IPS-11a (cell line): ENCODE data around the gene TIAM2.
A peak's percentile ranks its signal among the peaks of the same experiment; 100 is the strongest.
"Not testable (repeated sequence)": the region's sequence is repeated elsewhere in the genome, so short reads cannot be mapped to it uniquely, and the experiment has no call there.

ENCODE experiments used
- H3K4me3 ChIP-seq: one replicate; pipeline ENCODE4 v1.5.1; 2013; ENCODE audit warnings: low read depth, low read length, control low read depth

The TIAM2 gene

DNA sequence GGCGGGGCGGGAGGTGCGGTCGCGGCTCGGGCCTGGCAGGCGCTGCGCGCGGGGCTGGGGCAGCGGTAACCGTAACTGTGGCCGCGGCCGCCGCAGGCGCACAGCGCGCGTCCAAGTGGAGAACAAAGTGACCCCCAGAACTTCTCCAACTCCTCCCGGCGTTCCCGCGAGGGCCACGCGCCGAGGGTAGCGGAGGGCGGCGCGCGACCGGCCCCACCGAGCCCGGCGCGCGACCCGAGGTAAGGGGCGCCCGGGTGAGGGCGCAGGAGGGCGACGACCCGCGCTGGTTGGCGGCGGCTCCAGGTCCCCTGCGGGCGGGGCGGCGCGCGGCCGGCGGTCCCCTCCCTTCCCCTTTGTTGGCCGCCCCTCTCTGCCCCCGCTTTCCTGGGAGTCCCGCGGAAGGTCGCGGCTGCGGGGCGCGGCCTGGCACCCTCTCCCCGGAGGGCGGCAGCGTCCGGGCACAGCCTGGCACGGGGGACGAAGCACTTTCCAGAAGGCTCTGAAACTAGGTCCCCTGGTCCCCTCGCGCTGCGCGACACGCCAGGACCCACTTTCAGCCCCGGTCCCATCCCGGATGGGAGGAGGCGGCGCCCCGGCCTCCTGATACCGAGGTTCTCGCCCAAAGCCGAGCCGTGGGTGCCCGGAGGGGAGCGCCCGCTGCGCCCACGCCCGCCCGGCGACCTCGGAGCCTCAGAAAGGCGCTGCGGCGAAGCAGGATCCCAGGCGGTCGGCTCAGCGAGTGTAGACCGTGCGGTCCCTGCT lies at the start of gene TIAM2:
Gene TIAM2 (plus strand): TSS at position 62 of the 762 bp plus-strand sequence. CDS start 133,909 bp downstream, outside the sequence.
- peak within 1 kb of the TSS; percentile 69 for H3K4me3 ChIP-seq

DNA sequence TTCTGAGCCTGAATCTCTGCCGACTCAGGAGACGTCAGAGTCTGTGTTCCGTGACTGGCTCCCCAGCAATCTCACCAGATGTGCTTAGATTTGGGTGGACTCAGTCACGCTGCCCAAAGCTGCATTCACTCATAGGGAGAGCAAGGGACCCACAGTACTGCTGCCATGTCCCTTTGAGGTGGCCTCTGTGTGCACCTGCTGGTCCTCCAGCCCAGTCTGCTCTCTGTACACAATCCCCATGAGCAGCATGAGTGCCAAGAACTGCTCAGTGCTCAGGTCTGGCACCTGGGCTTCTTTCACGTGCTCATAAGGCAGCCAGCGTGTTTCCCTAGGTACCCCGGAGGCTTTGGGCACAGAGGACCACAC lies 44.2 kb upstream of the TIAM2 start:
- no peak overlapping the region for H3K4me3 ChIP-seq

DNA sequence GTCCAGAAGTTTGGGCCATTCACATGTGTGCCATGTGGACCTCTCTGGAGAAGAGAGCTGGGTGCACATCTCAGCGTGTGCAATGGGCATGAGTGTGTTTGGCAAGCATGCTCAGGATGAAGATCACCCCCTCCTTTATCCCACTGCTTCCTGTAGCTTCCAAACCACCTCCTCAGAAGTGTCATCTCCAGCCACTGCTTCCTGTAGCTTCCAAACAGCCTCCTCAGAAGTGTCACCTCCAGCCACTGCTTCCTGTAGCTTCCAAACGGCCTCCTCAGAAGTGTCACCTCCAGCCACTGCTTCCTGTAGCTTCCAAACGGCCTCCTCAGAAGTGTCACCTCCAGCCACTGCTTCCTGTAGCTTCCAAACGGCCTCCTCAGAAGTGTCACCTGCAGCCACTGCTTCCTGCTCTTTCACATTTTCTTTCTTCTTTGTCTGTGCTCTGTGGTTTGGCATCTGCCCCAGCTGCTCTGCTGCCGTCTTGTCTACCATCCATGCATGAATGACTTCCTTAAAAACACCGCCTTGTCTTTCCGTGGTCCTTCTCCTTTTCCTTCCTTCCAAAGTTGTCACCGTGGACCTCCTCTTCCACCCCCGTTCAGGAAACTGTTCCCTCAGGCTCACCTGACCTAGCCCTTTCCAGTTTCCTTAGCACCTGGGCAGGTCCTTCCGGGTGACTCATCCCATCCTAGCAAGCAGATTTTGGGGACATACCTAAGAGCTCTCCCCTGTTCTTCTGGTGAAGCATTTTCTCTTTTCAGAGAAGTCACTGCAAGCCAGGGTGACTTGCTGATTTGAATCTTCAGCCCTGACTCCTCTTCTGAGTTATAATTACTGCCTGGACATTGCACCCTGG lies 43.5 kb upstream of the TIAM2 start:
- no peak overlapping the region for H3K4me3 ChIP-seq

DNA sequence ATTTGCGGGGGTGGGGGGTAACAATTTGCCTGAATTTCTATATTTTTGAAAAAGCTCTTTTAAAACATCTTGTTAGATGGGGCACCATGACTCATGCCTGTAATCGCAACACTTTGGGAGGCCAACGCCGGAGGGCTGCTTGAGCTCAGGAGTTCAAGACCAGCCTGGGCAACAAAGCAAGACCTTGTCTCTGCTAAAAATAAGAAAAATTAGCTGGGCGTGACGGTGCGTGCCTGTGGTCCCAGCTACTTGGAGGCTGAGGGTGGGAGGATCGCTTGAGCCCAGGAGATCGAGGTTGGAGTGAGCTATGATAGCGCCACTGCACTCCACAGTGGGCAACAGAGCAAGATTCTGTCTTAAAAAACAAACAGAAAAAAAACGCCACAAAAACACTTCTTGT lies 41.5 kb upstream of the TIAM2 start:
- H3K4me3 ChIP-seq = no peak overlapping the region

DNA sequence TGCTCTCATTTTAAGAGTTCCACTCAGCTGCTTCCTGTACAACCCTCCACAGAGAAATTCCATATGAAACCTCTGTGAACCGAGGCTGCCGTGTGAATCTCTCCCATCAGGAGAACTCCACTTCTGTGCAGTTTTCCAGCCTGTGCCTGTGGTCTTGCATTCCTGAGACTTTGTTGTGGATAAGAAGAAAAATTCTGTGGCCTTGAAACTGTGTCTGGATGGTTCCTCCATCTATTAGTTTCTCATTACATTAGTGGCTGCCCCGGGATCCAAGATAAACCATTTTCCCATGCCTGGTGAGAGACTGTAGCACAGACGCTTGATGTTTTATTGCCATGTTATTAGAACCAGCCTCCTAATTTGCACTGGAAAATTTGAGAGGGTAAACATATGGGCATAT lies 40.8 kb upstream of the TIAM2 start:
- H3K4me3 ChIP-seq = no peak overlapping the region

DNA sequence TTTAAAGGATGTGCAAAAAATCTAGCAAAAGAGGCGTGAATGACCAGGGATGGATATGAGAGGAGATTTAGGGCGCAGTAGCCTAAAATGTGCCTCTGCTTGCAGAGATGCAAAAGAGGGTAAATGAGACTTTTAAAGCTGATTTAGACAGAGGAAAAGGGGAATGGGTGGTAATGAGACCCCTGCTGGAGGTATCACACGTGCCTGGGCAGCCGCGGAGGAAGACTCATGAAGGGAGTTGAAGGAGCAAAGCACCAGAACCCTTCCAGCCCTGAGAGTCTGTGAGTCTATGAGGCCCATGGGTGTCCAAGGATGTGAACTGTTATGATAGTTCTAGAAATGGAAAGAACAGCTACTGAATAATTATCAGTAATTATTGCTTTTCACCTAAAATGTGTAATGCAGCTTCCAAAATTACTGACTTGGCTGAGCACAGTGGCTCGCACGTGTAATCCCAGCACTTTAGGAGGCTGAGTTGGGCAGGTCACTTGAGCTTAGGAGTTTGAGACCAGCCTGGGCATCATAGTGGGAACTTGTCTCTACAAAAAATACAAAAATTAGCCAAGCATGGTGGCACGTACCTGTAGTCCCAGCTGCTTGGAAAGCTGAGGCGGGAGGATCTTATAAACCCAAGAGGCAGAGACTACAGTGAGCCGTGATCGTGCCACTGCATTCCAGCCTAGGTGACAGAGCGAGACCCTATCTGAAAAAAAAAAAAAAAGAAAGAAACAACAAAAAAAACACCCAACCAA lies 38.2 kb upstream of the TIAM2 start:
- no peak overlapping the region for H3K4me3 ChIP-seq

DNA sequence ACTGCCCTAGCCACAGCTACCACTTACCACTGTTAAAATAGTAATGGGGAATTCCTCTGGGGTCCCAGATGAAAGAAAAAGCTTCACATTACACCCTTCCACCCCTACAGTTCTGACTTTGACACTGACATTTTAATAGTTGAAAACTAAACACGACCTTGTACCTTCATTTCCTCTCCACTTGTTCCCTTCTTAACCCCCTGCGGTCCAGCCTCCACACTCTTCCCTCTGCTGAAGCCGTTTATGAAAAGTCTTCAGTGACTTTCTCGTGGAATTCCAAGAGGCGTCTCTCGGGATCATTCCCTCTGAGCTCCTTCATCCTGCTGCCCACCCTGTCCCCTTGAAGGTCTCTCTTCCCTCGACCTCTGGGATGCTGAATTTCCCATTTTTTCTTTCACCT lies 36.6 kb upstream of the TIAM2 start:
- H3K4me3 ChIP-seq = no peak overlapping the region

DNA sequence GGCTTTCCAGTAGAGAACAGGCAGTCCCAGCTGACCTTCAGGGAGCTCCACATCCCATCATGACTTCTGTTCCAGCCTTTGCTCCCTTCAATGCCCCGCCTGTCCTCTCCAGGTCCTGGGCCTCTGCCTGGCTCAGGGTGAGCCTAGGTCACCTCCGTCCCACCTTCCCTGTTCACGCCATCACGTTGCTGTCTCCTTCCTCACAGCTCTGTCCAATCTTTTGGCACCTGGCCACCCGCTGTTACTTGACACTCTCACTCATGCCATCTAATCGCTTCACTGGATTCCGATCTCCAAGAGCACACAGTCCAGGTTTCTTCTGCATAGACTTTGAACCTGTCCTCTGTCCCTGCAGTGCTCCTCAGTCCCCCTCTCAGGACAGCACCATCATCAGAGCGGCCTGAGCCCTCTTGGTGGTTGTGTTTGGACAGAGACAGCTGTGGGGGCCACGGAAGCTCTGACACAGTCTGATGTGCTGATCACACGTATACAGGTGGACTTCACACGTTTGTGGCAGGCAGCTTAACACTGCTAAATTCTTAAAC lies 34.7 kb upstream of the TIAM2 start:
- H3K4me3 ChIP-seq = no peak overlapping the region

DNA sequence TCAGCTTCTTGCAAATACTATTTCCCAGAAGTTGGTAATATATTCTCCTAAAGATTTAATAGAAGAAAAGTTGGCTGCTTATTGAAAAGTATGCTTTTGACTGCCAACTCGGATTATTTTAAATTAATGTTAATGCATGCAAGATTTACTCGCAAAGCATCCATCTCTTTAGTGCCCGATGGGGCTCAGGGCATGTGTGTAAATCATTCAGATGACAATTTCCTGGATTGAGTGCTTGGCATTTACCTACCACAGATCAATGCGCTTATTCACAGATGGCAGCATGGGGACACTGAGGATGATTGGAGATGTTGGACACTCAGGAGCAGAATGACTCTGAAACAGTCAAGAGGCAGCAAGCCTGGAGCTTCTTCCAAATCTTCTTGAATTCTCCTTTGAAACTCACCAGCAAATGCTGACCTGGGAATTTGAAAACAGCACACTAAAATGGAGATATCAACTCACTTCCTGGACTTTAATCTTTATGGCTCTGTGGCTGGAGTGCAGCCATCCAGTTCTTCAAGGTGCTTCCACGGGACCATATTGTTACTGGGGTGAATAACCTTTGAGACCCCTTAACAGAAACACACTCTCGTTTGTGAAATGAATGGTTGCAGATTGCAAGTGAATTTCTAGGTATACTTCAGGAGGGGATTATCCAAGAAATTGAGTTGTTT lies 34.1 kb upstream of the TIAM2 start:
- no peak overlapping the region for H3K4me3 ChIP-seq

DNA sequence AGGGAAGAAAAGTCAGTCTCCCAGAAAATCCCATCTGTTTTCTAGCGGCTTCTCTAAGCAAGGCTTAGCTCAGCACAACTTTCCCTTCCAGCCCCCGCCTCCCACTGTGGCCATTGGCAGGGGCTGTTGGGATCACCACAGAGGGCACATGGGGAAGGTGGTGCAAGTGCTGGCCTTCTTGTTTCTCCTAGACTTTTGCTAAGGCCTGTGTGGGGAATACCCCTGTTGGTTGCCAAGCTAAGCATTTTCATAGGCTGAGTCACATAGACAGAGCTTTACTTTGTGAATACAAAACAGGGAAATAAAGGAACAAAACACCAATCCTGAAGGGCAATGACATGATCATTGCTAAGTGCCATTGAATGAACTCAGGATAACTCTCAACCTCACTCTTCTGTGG lies 32.4 kb upstream of the TIAM2 start:
- H3K4me3 ChIP-seq = no peak overlapping the region

DNA sequence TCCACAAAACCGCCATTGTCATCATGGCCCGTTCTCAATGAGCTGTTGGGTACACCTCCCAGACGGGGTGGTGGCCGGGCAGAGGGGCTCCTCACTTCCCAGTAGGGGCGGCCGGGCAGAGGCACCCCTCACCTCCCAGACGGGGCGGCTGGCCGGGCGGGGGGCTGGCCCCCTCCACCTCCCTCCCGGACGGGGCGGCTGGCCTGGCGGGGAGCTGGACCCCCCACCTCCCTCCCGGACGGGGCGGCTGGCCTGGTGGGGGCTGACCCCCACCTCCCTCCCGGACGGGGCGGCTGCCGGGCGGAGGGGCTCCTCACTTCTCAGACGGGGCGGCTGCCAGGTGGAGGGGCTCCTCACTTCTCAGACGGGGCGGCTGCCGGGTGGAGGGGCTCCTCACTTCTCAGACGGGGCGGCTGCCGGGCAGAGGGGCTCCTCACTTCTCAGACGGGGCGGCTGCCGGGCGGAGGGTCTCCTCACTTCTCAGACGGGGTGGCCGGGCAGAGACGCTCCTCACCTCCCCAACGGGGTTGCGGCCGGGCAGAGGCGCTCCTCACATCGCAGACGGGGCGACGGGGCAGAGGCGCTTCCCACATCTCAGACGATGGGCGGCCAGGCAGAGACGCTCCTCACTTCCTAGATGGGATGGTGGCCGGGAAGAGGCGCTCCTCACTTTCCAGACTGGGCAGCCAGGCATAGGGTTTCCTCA lies 28.9 kb upstream of the TIAM2 start:
- H3K4me3 ChIP-seq = not testable (repeated sequence)

DNA sequence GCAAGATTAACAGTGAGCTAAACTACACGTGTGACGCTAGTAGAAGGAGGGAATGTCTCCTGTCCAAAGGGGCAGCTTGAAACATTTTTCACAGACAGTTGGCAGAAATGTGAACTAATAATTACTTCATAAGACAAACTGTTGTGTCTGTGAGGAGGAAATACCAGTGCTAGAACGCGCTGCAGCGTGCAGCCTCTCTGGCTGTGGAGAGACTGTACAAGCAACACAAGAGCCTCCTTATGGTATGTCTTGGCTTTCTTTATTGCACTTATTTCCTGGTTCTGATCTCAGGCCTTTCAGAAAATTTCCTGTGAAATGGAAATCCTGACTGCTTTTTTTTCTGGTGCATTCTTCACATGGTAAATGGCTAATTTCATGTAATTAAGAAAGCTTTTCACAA lies 25.3 kb upstream of the TIAM2 start:
- H3K4me3 ChIP-seq = no peak overlapping the region

DNA sequence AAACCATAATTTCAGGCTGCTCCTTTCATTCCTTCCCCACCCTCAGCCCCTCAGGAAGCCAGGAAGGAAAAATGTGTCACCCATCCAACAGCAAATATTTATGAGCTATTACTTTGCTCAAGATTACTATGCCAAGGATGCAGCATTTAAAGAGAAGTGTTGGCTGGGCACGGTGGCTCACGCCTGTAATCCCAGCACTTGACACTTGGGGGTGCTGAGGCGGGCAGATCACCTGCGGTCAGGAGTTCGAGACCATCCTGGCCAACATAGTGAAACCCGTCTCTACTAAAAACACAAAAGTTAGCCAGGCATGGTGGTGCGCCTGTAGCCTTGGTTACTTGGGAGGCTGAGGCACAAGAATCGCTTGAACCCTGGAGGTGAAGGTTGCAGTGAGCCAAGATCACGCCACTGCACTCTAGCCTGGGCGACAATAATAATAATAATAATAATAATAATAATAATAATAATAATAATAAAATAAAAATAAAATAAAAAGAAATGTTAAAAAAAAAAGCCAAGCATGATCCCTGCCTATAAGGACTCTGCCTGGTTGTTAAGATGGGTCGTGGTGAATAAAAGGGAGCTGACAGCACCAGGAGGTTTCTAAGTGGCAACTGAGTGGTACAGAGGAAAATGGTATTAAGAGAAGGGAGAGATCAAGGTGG lies 20.5 kb upstream of the TIAM2 start:
- H3K4me3 ChIP-seq = no peak overlapping the region

DNA sequence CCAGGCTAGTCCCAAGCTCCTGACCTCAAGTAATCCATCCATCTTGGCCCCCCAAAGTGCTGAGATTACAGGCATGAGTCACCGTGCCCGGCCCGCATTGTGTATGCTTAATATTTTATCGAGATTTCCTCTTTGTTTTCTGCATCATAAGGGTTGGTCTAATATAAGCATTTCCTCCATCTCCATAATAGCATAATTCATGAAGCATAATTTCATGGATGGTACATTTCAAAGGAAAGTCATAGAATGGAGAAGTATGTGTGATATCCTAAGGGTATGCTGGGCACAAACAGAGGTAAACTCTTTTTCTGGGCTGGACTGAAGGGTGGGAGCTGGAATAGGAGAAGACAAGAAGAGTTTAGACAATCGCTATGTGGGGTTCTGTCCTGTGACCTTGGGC lies 17.5 kb upstream of the TIAM2 start:
- H3K4me3 ChIP-seq = no peak overlapping the region

DNA sequence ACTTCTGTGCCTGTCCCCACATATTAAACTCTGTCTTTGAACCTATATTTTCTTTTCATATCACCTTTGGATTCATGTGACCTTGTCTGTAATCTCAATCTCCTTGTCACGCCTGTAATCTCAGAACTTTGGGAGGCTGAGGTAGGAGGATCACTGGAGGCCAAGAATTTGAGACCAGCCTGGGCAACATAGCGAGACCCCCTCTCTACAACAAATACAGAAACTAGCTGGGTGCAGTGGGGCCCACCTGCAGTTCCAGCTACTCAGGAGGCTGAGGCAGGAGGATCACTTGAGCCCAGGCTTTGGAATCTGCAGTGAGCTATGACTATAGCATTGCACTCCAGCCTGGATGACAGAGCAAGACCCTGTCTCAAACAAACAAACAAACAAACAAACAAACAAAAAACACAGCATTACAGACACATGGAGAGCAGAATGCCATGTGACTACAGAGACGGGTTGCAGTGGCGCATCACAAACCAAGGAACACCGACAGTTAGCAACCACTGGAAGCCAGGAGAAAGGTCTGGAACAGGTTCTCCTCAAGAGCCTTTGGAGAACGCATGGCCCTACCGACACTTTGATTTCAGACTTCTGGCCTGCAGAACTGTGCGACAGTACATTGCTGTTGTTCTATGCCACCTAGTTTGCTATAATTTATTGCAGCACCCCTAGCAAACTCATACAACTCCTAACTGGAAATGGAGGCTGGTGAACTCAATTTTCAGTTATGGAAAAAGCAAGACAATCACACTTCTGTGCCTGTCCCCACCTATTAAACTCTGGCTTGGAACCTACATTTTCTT lies 14.6 kb upstream of the TIAM2 start:
- no peak overlapping the region for H3K4me3 ChIP-seq

DNA sequence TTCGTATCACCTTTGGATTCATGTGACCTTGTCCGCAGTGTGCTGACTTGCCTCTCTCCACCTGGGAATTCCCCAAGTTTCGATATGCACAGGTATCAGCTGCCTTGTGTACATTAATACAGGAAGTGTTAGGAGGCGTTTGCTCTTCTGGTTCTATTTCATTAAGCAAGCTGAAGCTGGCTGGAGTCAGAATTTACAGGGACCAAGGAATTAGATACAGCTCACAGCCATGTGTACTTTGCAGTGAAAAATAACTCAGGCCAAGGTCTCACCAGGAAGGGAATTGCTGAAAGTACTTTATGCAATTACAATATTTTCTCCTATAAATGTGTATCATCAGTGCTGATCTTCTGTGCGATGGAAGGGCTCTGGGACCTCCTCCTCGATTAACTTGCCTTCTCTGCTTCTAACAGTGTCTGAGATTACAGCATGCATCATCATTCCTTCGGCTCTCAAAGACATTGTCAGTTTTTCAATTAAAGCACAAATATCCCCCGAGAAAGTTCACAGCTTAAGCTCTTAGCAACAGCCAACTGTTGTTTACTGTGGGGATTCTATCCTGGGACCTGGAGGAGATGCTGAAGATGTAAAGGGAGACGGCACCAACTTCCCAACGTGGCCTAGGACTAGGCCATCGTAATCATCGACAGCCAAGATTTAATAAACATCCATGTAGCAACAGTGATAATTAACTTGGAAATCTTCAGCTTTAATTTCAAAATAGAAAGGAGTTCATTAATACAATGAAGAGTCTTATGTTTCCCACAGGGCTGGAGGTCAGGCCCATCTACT lies 13.8 kb upstream of the TIAM2 start:
- no peak overlapping the region for H3K4me3 ChIP-seq

DNA sequence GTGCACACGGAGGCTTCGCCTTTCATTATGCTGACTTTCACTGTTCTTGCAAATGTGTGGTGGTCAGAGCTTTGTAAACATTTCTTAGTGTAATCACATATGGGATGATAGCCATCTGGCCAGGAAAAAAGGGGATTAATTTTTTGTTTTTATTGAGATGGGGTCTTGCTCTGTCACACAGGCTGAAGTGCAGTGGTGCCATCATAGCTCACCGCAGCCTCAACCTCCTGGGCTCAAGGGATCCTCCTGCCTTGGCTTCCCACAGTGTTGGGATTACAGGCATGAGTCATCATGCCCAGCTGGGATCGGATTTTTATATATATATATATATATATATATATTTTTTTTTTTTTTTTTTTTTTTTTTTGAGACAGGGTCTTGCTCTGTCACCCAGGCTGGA lies 11.0 kb upstream of the TIAM2 start:
- no peak overlapping the region for H3K4me3 ChIP-seq

DNA sequence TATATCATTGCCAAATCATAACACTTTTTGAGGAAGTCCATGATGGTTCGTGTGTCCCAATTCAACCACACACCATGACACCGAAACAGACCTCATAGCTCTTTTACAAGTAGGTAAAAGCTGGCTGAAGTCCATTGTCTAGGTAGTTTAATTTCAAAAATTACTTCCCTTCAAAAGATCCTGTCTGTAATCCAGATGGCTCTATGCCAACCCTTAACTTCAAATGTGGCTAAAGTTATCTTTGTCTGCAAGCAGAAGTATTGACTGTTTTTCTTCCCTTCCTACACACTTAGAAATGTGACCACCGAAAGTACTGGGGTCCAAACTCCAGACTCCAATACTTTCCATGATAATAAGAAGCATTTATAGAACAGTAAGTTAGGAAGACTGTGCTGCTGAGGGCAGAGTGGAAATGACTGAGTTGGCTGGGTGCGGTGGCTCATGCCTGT lies 8.3 kb upstream of the TIAM2 start:
- no peak overlapping the region for H3K4me3 ChIP-seq
